HEK293 (cell line): Measurements from ENCODE around the gene WHRN.

Experiments
- CTCF ChIA-PET: fragments of 350-600 bp; formaldehyde crosslinking; extraction: SDS; loops from one replicate; lab custom pipeline; 2021; ENCODE audit warnings: antibody characterized with exemption; lab: Yijun Ruan, JAX
- POLR2A ChIA-PET: fragments of 300-600 bp; formaldehyde crosslinking; extraction: SDS; loops from one replicate; lab custom pipeline; 2020; ENCODE audit warnings: antibody characterized with exemption, inconsistent platforms; lab: Yijun Ruan, JAX
- H3K27ac ChIP-seq: fragments of 200-500 bp; sonication (Bioruptor generic); 2 replicates; pipeline ENCODE4 v1.5.1; 2014; ENCODE audit warnings: low read depth, low read length, control low read depth, inconsistent platforms; ENCODE audit errors: extremely low read depth
- H3K36me3 ChIP-seq, 2 experiments: fragments of 200-500 bp in 1 of 2; sonication (Bioruptor generic) in 1 of 2; 1 replicate in 1 of 2; 2 replicates in 1 of 2; pipeline ENCODE4 v1.5.1; 2014 to 2017; ENCODE audit warnings: inconsistent platforms in 2 of 2, low read length in 2 of 2; ENCODE audit not compliant: control insufficient read depth in 2 of 2, insufficient read depth in 1 of 2
- H3K4me1 ChIP-seq: fragments of 200-500 bp; sonication (Bioruptor generic); 2 replicates; pipeline ENCODE4 v1.5.1; 2014; ENCODE audit warnings: mild to moderate bottlenecking, low read length, inconsistent platforms; ENCODE audit not compliant: control insufficient read depth, insufficient read depth
- H3K4me3 ChIP-seq: 2 replicates; pipeline ENCODE4 v1.5.1; 2011; ENCODE audit warnings: low read depth, mild to moderate bottlenecking, control low read depth, low read length, moderate library complexity
- H3K9me3 ChIP-seq: fragments of 200-500 bp; sonication (Bioruptor generic); 2 replicates; pipeline ENCODE4 v1.5.1; 2014; ENCODE audit warnings: low read depth, low read length, inconsistent platforms; ENCODE audit not compliant: control insufficient read depth, insufficient read depth
- MEIS1 ChIP-seq: sonication (generic); formaldehyde crosslinking; IDR thresholded peaks from 2 replicates; pipeline ENCODE4 v1.8.1; 2022; ENCODE audit warnings: missing genetic modification reagents, mild to moderate bottlenecking, borderline replicate concordance
- ZBTB8A ChIP-seq: fragments of 450-650 bp; formaldehyde crosslinking; IDR thresholded peaks from 2 replicates; pipeline ENCODE4 v1.5.1; 2016; ENCODE audit warnings: missing biosample characterization, missing genetic modification characterization
- ZFP41 ChIP-seq: fragments of 450-650 bp; formaldehyde crosslinking; IDR thresholded peaks from 2 replicates; pipeline ENCODE4 v1.5.1; 2016; ENCODE audit warnings: missing biosample characterization, missing genetic modification characterization, borderline replicate concordance
- ZNF239 ChIP-seq: fragments of 450-650 bp; formaldehyde crosslinking; IDR thresholded peaks from 2 replicates; pipeline ENCODE4 v1.5.1; 2016; ENCODE audit warnings: missing biosample characterization, missing genetic modification characterization
- ZNF248 ChIP-seq: fragments of 450-650 bp; formaldehyde crosslinking; IDR thresholded peaks from 2 replicates; pipeline ENCODE4 v1.5.1; 2017; ENCODE audit warnings: missing biosample characterization, missing genetic modification characterization
- ZNF274 ChIP-seq, 2 experiments: fragments of 200-500 bp in 1 of 2; fragments of 450-650 bp in 1 of 2; sonication (Bioruptor generic) in 1 of 2; formaldehyde crosslinking in 1 of 2; IDR thresholded peaks; 2 replicates each; pipeline versions ENCODE4 v1.5.1 to v1.6.1; 2014 to 2016; ENCODE audit warnings: borderline replicate concordance in 1 of 2, inconsistent platforms in 1 of 2, low read length in 1 of 2, missing biosample characterization in 1 of 2, missing genetic modification characterization in 1 of 2
- ZNF280C ChIP-seq: fragments of 450-650 bp; formaldehyde crosslinking; IDR thresholded peaks from 2 replicates; pipeline ENCODE4 v1.5.1; 2016; ENCODE audit warnings: missing biosample characterization, missing genetic modification characterization
- ZNF391 ChIP-seq: fragments of 450-650 bp; formaldehyde crosslinking; IDR thresholded peaks from 2 replicates; pipeline ENCODE4 v1.5.1; 2016; ENCODE audit warnings: low read depth, missing biosample characterization, missing genetic modification characterization, borderline replicate concordance
- ZNF394 ChIP-seq: fragments of 450-650 bp; formaldehyde crosslinking; IDR thresholded peaks from 2 replicates; pipeline ENCODE4 v1.5.1; 2016; ENCODE audit warnings: missing biosample characterization, missing genetic modification characterization, mild to moderate bottlenecking, moderate library complexity, borderline replicate concordance
- ZNF404 ChIP-seq: fragments of 450-650 bp; formaldehyde crosslinking; IDR thresholded peaks from 2 replicates; pipeline ENCODE4 v1.5.1; 2017; ENCODE audit warnings: missing biosample characterization, missing genetic modification characterization
- ZNF416 ChIP-seq: fragments of 450-650 bp; formaldehyde crosslinking; IDR thresholded peaks from 2 replicates; pipeline ENCODE4 v1.5.1; 2016; ENCODE audit warnings: missing biosample characterization, missing genetic modification characterization
- ZNF433 ChIP-seq: fragments of 450-650 bp; formaldehyde crosslinking; IDR thresholded peaks from 2 replicates; pipeline ENCODE4 v1.5.1; 2016; ENCODE audit warnings: missing biosample characterization, missing genetic modification characterization, low read depth
- ZNF501 ChIP-seq: fragments of 450-650 bp; formaldehyde crosslinking; IDR thresholded peaks from 2 replicates; pipeline ENCODE4 v1.5.1; 2016; ENCODE audit warnings: missing biosample characterization, missing genetic modification characterization
- ZNF639 ChIP-seq: fragments of 450-650 bp; formaldehyde crosslinking; IDR thresholded peaks from 2 replicates; pipeline ENCODE4 v1.5.1; 2016; ENCODE audit warnings: missing biosample characterization, missing genetic modification characterization
- TF ChIP-seq, protein P1 (sequence below): fragments of 450-650 bp; formaldehyde crosslinking; IDR thresholded peaks from 2 replicates; pipeline ENCODE4 v1.5.1; 2016; ENCODE audit warnings: missing biosample characterization, missing genetic modification characterization
- TF ChIP-seq, protein P2 (sequence below): fragments of 450-650 bp; formaldehyde crosslinking; IDR thresholded peaks from 2 replicates; pipeline ENCODE4 v1.5.1; 2016; ENCODE audit warnings: missing biosample characterization, missing genetic modification characterization, low read depth
- TF ChIP-seq, protein P3 (sequence below): fragments of 450-650 bp; formaldehyde crosslinking; IDR thresholded peaks from 2 replicates; pipeline ENCODE4 v1.5.1; 2016; ENCODE audit warnings: missing biosample characterization, missing genetic modification characterization

Gene WHRN

GRCh38 chr9:114390952-114391351 is 114.3 kb downstream of the WHRN start:
- CTCF ChIA-PET: interaction anchor here (0.9 kb wide), 1 partner anchor 262 kb away, joined by 4 read pairs; no protein-coding TSS in a partner anchor
- Histone ChIP-seq H3K4me1 (no peaks in the 10 kb centered on the region), H3K9me3 (no peaks in the 10 kb centered on the region), H3K27ac (no peak overlapping the region), H3K36me3 (no peaks in the 10 kb centered on the region), H3K4me3 (no peak overlapping the region)
- TF ChIP-seq, protein P1, sequence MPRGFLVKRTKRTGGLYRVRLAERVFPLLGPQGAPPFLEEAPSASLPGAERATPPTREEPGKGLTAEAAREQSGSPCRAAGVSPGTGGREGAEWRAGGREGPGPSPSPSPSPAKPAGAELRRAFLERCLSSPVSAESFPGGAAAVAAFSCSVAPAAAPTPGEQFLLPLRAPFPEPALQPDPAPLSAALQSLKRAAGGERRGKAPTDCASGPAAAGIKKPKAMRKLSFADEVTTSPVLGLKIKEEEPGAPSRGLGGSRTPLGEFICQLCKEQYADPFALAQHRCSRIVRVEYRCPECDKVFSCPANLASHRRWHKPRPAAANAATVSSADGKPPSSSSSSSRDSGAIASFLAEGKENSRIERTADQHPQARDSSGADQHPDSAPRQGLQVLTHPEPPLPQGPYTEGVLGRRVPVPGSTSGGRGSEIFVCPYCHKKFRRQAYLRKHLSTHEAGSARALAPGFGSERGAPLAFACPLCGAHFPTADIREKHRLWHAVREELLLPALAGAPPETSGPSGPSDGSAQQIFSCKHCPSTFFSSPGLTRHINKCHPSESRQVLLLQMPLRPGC: no peak
- TF ChIP-seq ZNF416 (tag by site-specific recombination): no peak
- TF ChIP-seq ZNF391 (tag by site-specific recombination): no peak
- POLR2A ChIA-PET: interaction anchor here (0.8 kb wide), 1 partner anchor 24 kb away, joined by 3 read pairs; no protein-coding TSS in a partner anchor

DNA sequence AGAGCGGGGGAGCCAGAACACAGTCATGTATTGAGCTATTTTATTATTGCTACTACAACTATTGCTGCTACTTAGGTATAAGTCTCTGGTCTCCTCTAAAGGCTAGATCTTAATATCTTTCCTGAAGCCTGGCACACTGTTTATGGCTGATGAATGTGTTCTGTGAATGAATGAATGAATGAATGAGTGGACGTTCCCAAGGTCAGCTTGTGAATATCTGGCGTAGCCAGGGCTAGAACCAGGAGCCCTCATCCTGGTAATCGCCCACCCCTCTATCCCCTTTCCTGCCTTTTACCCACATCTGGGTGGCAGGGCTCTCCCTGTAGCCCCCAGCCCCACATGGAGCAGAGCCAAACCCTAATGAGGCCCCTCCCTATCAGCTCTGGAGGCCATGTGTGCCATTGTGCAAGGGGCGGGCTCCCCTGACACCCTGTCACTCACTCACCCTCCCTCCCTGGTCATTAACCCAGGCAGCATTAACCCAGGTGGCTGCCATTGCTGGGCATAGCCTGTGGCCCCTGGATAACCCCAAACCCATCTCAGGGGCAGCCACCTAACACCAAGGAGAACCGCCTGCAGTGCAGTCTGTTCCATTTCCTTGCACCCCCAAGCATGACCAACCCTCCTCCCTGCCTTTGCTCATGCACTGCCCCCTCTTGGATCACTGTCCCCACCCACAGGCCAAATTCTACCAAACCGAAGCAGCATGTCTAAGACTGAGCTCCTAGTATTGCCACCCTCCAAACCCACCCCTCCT is 115.5 kb downstream of the WHRN start:
- no peaks in the 10 kb centered on the region for H3K36me3 ChIP-seq
- H3K27ac ChIP-seq: no peak overlapping the region
- TF ChIP-seq ZNF239 (tag by site-specific recombination): no peak
- TF ChIP-seq, protein P2, sequence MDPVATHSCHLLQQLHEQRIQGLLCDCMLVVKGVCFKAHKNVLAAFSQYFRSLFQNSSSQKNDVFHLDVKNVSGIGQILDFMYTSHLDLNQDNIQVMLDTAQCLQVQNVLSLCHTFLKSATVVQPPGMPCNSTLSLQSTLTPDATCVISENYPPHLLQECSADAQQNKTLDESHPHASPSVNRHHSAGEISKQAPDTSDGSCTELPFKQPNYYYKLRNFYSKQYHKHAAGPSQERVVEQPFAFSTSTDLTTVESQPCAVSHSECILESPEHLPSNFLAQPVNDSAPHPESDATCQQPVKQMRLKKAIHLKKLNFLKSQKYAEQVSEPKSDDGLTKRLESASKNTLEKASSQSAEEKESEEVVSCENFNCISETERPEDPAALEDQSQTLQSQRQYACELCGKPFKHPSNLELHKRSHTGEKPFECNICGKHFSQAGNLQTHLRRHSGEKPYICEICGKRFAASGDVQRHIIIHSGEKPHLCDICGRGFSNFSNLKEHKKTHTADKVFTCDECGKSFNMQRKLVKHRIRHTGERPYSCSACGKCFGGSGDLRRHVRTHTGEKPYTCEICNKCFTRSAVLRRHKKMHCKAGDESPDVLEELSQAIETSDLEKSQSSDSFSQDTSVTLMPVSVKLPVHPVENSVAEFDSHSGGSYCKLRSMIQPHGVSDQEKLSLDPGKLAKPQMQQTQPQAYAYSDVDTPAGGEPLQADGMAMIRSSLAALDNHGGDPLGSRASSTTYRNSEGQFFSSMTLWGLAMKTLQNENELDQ (tag by site-specific recombination): no peak
- TF ChIP-seq ZNF404: no peak
- TF ChIP-seq ZNF248: no peak
- TF ChIP-seq ZNF639 (tag by site-specific recombination): no peak
- no peak for TF ChIP-seq ZNF501 (tag by site-specific recombination)
- TF ChIP-seq ZNF274 (IDR thresholded peaks at IDR 0.05; ENCODE audit: low read length): no peak
- TF ChIP-seq ZNF274 (tag by site-specific recombination; IDR thresholded peaks at IDR 0.05; ENCODE audit: borderline replicate concordance): no peak
- no peak for TF ChIP-seq ZBTB8A (tag by site-specific recombination)
- TF ChIP-seq ZNF433 (tag by site-specific recombination): no peak
- no peak for TF ChIP-seq MEIS1 (CRISPR knock-in tag)
- TF ChIP-seq, protein P3, sequence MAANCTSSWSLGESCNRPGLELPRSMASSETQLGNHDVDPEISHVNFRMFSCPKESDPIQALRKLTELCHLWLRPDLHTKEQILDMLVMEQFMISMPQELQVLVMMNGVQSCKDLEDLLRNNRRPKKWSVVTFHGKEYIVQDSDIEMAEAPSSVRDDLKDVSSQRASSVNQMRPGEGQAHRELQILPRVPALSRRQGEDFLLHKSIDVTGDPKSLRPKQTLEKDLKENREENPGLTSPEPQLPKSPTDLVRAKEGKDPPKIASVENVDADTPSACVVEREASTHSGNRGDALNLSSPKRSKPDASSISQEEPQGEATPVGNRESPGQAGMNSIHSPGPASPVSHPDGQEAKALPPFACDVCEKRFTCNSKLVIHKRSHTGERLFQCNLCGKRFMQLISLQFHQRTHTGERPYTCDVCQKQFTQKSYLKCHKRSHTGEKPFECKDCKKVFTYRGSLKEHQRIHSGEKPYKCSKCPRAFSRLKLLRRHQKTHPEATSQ: no peak
- TF ChIP-seq ZNF394 (tag by site-specific recombination): no peak
- no peak for TF ChIP-seq ZFP41 (tag by site-specific recombination)
- TF ChIP-seq ZNF280C: no peak
- H3K4me3 ChIP-seq: no peak overlapping the region
- H3K4me1 ChIP-seq: no peaks in the 10 kb centered on the region
- no peaks in the 10 kb centered on the region for H3K9me3 ChIP-seq
- POLR2A ChIA-PET: interaction anchor here (0.8 kb wide), 1 partner anchor 23 kb away, joined by 3 read pairs; no protein-coding TSS in a partner anchor
- CTCF ChIA-PET: interaction anchor here (0.9 kb wide), 1 partner anchor 16 kb away, joined by 3 read pairs; no protein-coding TSS in a partner anchor
